Upper lobe of right lung (tissue), 1 donor: Measurements from ENCODE around the gene TLR2. TPM values are rescaled to one million over a fixed set of nuclear protein-coding genes. Genes with fewer than 3 reads are reported as not detected.

Experiments
- ATAC-seq: fragments of 200-7000 bp; cut with Tn5 transposase; one replicate; pipeline ENCODE4 v1.9.1; 2020; ENCODE audit warnings: mild to moderate bottlenecking, moderate library complexity
- DNase-seq: peaks from one replicate; pipeline ENCODE4 v3.0.0-alpha.2; 2020
- H3K27ac ChIP-seq: fragments of 200-600 bp; one replicate; pipeline ENCODE4 v1.8.0; 2022
- H3K27me3 ChIP-seq: fragments of 200-600 bp; one replicate; pipeline ENCODE4 v1.8.0; 2022; ENCODE audit warnings: mild to moderate bottlenecking
- H3K36me3 ChIP-seq: fragments of 200-600 bp; one replicate; pipeline ENCODE4 v1.8.0; 2022
- H3K4me1 ChIP-seq: fragments of 200-600 bp; one replicate; pipeline ENCODE4 v1.8.0; 2022
- H3K4me3 ChIP-seq: fragments of 200-600 bp; one replicate; pipeline ENCODE4 v1.8.0; 2022; ENCODE audit warnings: mild to moderate bottlenecking
- H3K9me3 ChIP-seq: fragments of 200-600 bp; one replicate; pipeline ENCODE4 v1.8.0; 2022
- CTCF ChIP-seq: fragments of 200-600 bp; IDR thresholded peaks from one replicate; pipeline ENCODE4 v1.8.0; 2022; ENCODE audit warnings: antibody characterized with exemption
- intact Hi-C: fragments of 100-400 bp; cut with DNase I; formaldehyde crosslinking; loops from one replicate; pipeline ENCODE4 v1.11.0; 2022
- total RNA-seq: library from RNA; stranded (reverse); fragmentation: NEBNext Ultra II Directional; extraction: Animal tissue kit (Norgen Biotek cat#: 25700); gene quantifications from one replicate; pipeline ENCODE4 v1.2.1, GENCODE V29; 2021
- donor health status: DM: no; HTN: yes; CAD: no; lungs with severe emphysema.

TLR2 gene
- total RNA-seq, 1 donor from 2014 or later, result 94.0 TPM

- DNase-seq (no peak), ATAC-seq (no peak)
- no peak overlapping the region for H3K27ac ChIP-seq
- TF ChIP-seq CTCF, result no peak
- peaks cover 10% of the 10 kb centered on the region for H3K4me1 ChIP-seq
- no peaks in the 10 kb centered on the region for H3K27me3 ChIP-seq
- no peak overlapping the region for H3K4me3 ChIP-seq
- no peaks in the 10 kb centered on the region for H3K36me3 ChIP-seq
- peaks cover 5% of the 10 kb centered on the region for H3K9me3 ChIP-seq
- intact Hi-C loops, result no loop called here
Measured at GRCh38 chr4:153679486-153679885, 4.6 kb upstream of the TLR2 start.

GRCh38 chr4:153683763-153684181, 308 bp upstream of the TLR2 start:
- TF ChIP-seq CTCF, result no peak
- Histone ChIP-seq H3K27me3 (no peaks in the 10 kb centered on the region), H3K36me3 (peaks cover 6% of the 10 kb centered on the region), H3K9me3 (peaks cover 8% of the 10 kb centered on the region), H3K4me3 (peak overlapping the region; percentile 65), H3K4me1 (peaks cover 10% of the 10 kb centered on the region), H3K27ac (peak overlapping the region; percentile 79)
- DNase-seq (no peak), ATAC-seq (no peak)
- intact Hi-C loops, result no loop called here

DNA sequence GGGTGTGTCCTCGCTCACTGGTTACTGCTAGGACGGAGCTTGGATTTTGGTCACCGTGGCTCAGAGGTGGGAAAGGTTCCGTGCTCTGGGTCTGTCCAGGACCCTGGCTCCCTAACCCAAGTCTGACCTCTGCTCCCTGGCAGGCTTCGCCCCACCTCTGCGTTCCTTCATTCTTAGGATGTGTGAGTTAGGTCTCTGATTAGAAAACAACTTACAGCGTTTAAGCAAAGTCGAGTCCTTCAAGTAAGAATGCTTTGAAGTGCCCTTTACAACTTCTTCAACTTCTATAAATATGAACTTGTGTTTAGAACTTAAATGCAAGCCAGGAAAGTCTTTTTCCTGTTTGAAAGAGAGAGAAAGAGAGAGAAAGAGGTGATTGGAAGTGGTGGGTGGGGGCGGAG, 891 bp downstream of the TLR2 start:
- ATAC-seq (no peak), DNase-seq (no peak)
- intact Hi-C loops, result no loop called here
- H3K4me3 ChIP-seq, result peak overlapping the region; percentile 65
- H3K27me3 ChIP-seq, result no peaks in the 10 kb centered on the region
- peaks cover 10% of the 10 kb centered on the region for H3K4me1 ChIP-seq
- peak overlapping the region; percentile 79 for H3K27ac ChIP-seq
- H3K36me3 ChIP-seq, result peaks cover 18% of the 10 kb centered on the region
- no peak for TF ChIP-seq CTCF
- peaks cover 9% of the 10 kb centered on the region for H3K9me3 ChIP-seq

- intact Hi-C loops, result no loop called here
- no peaks in the 10 kb centered on the region for H3K27me3 ChIP-seq
- H3K27ac ChIP-seq, result no peak overlapping the region
- H3K36me3 ChIP-seq, result no peaks in the 10 kb centered on the region
- no peak overlapping the region for H3K4me3 ChIP-seq
- ATAC-seq, result no peak
- no peaks in the 10 kb centered on the region for H3K9me3 ChIP-seq
- no peak for TF ChIP-seq CTCF
- no peak for DNase-seq
- no peaks in the 10 kb centered on the region for H3K4me1 ChIP-seq
Measured at GRCh38 chr4:153704522-153704921, 20.4 kb downstream of the TLR2 start.

DNA sequence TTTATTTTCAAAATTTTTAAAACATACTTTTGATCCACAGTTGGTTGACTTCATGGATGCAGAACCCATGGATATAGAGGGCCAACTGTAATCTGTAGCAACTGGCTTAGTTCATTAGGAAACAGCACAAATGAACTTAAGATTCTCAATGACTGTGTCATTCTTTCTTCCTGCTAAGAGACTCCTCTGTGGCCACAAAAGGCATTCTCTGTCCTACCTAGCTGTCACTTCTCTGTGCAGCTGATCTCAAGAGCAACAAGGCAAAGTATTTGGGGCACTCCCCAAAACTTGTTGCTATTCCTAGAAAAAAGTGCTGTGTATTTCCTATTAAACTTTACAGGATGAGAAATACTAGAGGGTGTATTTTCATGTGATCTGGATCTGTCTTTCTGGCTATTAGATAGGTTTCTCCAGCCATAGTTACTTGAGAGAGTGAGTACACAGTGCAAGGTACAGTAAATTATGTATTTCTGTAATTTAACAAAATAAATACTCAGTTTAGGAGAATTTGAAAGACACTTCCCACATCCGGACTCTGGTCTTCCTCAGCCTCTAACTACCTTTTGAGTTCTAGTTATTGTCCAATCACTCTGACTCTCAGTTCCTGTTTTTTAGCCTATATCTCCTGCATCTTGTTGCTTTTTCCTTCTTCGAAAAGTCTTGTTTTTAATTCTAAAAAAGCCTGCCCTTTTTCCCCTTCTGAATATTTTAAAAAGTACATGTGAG, 21.8 kb downstream of the TLR2 start:
- intact Hi-C loops, result no loop called here
- H3K27me3 ChIP-seq, result no peaks in the 10 kb centered on the region

More for the DNA sequence above, 21.8 kb downstream of the TLR2 start:
- Histone ChIP-seq H3K4me3 (no peak overlapping the region), H3K27ac (no peak overlapping the region), H3K9me3 (no peaks in the 10 kb centered on the region), H3K36me3 (no peaks in the 10 kb centered on the region), H3K4me1 (no peaks in the 10 kb centered on the region)
- ATAC-seq (peak; percentile 51), DNase-seq (no peak)
- TF ChIP-seq CTCF, result no peak
